OCI-M2 (cell line): ENCODE data around the gene MAP3K9.

Experiments used
- DNase-seq: peaks from one replicate; lab custom pipeline; 2025; ENCODE audit not compliant: unreplicated experiment; lab: John Stamatoyannopoulos, UW

MAP3K9 gene

DNA sequence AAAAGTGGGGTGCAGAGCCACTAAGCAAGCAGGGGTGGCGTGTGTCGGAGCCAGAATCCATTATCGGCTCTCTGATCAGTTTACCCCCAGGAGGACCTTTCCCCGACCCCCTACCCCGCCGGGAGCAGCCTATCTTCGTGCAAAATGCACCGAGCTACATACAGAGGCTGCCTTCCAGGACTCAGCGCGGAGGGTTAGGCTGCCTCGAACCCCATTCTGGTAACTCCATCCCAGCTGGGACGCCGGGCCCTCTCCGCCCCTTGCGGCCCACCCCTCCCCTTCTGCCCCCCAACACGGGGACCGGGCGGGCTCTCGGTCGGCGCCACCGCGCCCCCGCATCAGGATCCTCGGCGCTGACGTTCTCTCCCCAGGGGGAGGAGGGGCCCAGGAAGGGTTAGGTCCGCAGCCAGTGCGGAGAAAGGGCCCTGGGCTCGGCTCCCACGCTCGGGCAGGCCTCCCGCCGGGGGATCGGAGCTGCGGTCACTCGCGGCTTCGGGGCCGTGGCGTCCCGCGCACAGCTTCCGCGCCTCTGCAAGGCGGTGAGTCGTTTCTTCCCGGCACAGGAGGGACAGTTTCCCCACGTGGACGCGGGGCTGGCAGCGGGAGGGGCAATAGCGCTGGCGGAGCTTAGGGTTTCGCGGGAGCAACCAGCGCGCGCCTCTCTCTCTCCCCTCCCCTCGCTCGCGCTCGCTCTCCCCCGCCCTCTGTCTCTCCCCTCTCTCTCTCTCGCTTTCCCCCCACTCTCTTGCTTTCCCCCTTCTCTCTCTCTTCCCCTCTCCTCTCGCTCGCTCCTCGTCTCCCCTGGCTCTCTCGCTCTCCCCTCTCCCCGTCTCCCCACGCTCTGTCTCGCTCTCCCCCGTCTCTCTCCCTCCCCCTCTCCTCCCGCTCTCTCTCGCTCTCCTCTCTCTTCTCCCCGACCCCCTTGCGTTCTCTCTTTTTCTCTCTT, 12.5 kb upstream of the MAP3K9 start:
- DNase-seq, result no peak

DNA sequence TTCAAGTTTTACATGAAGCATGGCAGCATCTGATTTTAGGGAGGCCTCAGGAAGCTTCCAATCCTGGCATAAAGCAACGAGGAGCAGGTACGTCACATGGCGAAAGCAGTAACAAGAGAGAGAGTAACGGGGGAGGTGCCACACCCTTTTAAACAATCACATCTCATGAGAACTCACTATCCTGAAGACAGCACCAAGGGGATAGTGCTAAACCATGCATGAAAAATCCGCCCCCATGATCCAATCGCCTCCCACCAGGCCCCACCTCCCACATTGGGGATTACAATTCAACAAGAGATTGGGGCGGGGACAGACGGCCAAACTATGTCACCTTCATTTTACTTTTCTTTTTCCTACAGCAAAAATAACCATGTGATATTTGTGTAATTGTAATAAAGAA, 7.2 kb upstream of the MAP3K9 start:
- DNase-seq, result no peak

DNA sequence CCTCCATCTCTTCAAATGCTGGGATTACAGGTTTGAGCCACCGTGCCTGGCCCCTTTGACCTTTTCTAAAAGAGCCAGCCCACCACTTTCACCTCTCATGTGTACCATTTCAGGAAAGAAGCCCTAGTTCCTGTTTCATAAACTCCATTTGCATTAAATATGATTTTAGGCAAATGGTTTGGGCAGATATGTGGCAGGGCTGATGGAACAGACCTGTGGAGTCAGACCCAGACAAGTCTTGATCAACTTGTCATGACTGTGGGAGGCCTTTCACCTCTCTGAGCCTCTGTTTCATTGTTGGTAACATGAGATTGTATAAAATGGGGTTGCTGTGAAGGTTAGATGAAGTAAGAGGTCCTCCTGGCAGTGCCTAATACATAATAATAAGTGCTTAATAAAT, 5.2 kb upstream of the MAP3K9 start:
- DNase-seq, result no peak

DNA sequence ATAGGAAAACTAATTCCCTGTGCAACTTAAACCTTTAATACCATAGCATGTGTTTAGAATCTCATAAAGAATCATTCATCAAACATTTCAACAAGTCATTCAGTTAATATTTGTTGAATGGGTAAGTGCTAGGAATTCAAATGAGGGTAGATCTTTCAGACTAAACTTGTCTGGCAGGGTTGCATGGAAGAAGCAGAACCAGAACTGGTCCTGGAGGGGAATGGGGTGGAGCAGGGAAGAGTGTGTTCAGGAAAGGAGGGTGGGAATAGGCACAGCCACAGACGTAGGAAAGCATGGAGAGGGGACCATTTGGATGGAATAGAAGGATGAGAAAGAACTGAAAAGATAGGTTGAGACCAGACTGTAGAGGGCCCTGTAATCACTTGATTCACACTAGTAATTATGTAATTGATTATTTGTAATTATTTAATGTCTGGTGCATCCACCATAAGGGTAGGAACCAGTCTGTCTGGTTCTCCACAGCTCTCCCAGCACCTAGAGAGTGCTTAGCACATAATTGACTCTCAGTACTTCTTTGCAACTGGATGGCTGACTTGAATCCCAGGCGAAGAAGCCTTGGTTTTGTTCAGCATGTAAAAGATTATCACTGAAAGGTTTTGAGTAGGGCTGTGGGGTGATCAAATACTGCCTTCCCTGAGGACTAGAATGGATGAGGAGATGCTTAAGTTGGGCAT, 3.0 kb upstream of the MAP3K9 start:
- DNase-seq, result no peak

DNA sequence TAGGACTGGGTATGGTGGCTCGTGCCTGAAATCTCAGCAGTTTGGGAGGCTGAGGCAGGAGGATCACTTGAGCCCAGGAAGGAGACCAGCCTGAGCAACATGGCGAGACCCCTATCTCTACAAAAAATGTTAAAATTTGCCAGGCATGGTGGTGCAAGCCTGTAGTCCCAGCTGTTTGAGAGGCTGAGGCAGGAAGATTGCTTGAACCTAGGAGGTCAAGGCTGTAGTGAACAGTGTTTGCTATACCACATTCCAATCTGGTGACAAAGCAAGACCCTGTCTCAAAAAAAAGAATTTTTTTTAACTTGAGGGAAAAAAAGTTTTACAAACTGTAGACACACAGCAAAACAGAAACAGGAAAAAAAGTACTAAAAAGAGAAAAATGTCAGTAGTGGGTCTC, 2.3 kb upstream of the MAP3K9 start:
- DNase-seq, result no peak

DNA sequence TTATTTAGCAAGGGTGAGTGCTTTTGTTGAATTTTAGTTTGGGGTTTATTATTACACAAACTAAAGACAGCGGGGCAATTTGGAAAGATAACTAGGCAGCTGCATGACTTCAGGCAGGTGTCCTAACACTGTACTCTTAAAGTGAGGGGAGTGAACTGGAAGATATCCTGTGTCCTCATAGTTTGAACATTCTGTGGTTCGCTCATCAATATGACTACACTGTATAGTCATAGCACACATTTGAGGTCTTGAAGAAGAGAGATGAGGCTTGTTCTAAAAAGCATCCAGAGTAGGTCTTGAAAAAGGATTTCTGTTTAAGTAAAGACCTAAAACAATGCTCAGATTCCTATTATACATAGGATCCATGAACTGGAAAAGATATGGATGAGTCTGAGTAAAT, 1.7 kb upstream of the MAP3K9 start:
- no peak for DNase-seq

DNA sequence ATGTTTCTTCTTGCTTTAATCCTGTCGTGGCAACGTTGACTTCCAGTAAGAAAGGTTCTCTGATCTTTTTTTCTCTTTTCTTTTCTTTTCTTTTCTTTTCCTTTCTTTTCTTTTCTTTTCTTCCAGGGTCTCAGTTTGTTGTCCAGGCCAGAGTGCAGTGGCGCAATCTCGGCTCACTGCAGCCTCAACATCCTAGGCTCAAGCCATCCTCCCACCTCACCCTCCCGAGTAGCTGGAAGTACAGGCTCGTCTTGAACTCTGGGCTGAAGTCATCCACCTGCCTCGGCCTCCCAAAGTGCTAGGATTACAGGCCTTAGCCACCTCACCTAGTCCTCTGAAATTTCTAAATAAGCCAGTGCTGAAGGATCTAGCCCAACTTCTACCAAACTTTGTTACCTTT, 1.3 kb upstream of the MAP3K9 start:
- no peak for DNase-seq

DNA sequence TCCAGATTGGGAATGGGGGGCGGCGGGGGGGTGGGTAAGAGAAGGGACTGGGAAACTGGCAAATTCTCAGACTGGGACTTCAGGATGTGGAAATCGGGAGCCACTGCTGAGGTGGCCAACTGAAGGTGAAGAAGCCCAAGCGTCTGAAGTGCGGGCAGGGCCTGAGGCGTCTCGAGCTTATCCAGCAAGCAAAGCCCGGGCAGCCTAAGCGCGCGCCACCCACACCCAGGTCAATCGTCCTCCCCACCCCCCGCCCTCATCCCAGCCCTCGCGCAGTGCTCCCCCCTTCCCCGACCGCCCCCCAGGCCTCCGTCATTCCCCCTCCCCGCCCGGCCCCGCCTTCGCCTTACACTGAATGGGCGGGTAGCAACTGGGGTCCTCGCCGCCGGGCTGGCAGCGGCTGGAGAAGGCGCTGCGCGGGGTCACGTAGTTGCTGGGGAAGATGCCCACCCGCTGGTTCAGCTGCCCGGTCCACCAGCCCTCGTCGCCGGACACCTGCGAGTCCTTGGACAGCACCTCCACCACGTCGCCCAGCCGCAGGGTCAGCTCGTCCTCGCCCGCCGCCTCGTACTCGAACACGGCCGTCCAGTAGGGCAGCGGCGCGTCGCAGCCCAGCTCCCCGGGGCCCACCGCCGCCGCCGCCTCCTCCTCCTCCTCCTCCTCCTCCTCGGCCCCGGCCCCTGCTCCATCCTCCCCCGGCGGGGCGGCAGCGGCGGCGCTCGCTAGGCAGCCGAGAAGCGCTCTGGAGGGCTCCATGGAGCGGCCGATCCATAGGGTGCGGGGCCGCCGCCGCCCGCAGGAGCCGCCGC, 693 bp downstream of the MAP3K9 start:
- no peak for DNase-seq

DNA sequence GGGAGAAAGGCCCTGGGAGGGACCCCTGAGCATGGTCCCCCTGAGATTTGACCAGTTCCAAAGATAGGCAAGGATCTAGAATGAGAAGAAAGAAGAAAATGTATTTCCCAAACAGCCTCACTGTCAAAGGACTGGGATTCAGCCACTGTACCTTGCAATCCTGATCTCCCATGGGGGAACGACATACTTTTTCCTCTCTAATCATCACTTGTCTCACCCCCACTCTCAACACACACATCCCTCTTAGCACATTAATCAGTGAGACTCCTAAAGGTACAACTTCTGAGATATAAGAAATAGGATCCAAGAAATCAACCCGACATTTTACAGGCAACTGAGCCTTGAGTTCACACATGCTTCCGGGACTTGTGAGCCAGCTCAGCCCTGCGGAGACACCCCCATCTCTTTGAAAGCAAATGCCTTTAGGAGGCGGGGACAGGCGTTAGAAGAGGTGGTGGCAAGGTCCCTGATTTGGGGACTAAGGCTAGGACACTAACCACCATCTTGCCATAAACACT, 1.4 kb downstream of the MAP3K9 start:
- DNase-seq, result no peak

DNA sequence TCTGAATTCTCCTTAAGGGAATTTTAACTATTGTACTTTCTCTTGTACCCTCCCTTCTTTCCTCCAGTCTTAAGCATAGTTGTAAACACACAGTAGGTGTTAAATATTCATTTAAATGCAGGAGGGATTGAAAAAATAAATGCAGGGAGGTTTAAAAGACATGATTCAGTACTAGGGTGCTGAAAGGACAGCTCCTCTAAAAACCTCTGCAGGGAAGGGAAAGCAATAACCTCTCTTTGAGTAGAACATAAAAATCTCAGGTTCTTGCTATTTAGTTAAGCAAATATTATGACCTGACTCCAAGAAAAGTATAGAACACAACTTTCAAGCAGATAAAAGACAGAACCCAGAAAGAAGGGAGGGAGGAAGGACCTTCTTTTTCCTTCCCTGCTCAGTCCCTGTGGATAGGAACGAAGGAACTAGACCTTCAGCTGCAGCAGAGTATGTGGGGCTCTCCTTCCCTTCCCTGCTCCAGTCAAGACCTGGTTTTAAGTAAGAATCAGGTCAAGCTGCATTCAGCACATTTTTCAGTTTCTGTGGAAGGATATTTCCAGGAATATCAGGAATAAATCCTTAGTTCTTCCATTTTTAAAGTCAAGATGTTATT, 4.7 kb downstream of the MAP3K9 start:
- DNase-seq, result no peak

DNA sequence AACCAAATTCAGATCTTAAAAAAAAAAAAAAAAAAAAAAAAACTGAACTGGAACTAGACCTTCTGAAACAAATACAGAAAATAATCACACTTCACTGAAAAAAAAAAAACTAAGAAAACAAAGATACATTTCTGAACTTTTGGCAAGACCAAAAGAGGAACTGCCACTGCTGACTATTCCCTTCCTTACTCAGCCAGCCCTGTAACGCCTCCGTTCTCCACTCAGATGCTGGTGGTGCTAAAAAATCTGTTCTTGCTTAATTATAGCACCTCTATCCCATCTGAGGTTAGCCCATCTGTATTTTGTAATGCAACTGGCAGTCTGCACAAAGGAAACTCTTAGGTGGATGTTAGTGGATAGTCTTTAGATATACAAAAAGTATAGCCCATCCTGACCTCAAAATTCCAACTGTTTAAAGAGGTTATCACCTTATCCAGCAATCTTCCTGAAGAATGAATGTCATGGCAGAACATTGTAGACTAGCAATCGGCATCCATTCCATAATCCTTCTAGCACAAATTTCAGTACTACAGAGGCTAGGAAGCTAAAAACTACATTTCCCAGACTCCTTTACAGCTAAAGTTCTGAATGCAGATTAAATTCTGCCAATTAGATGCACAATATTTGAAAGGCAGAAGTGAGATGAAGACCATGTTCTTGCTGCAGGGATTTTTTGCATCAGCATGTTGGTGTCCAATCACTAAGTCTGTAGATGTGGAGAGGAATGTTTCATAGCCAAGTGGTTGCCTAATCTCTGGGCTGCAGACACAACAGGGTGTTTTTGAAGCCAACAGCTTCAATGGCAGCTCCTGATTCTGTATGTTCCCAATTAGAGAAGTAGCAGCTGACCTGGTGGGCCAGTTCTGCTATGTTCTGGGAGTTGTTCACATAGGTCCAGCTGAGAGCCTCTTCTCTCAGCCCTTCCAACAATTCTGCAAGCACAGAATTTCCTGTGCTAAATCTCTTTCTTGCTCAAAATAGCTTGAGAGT, 5.7 kb downstream of the MAP3K9 start:
- DNase-seq, result no peak

DNA sequence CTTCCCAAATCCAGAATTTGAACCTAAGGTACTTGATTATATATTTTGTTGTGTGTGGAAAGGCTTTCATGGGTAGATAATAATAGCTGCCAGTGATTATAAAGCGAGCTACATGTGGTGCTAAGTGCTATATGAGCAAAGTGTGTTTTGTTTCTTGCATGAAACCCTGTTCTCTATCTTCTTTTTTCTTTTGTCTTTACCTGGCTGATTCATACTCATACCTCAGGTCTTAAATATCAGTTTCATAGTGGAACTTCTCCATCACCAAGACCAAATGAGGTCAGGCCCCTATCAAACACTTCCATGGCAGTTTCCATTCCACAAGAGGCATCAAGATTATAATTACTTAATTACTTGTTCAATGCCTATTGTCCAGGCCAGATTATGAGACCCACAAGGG, 6.9 kb downstream of the MAP3K9 start:
- DNase-seq, result no peak

DNA sequence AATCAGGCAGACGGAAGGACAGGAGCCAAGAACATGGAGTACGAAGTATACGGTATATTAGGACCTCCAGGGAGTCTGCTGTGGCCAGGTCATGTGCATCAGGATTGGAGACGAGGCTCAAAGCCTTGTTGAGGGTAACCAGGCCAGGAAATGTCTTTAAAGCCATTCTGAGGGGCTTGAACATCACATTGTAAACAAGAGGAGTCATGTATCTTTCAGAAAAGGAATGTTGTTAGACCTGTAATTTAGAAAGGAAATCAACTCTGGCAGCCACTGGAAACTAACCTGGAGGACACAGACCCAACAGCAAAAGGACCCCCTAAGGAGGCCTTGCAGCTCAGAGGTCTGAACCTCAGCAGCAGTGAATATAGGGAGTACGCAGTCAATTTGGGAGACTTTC, 7.5 kb downstream of the MAP3K9 start:
- DNase-seq, result no peak

DNA sequence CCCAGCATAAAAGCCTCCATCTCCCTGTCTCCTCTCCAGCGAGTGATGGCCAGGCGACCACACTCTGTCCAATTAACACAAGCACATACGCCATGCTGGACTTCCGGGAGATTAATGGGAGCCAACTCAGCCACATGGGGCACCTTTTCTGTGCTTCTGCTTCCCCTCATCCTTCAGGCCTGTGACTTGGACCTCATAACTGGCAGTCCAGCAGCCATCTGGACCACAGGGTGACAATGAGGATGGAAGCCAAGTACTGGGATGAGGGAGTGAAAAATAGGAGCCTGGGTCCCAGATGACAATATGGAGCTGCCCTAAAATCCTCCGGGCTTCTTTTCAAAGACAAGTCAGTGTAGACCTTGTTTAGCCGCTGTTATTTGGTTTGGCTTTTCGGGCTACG, 12.8 kb downstream of the MAP3K9 start:
- DNase-seq, result no peak

DNA sequence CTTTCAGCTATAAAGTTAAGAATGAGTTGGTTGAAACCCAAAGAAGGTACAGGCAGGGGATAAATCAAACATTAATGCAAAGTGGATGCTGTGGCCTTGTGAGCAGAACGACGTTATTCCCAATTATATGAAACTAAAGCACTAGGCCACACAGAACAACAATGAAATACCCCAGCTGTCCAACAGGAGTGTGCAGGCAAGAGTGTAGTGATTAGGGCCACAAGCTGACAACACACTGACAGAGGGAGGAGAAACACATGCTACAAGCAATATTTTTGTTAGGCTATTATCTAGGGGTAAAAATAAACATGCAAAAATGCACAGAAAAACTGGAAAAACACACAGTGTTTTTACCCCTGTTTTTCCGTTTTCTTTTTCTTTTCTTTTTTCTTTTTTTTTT, 15.0 kb downstream of the MAP3K9 start:
- DNase-seq, result no peak

DNA sequence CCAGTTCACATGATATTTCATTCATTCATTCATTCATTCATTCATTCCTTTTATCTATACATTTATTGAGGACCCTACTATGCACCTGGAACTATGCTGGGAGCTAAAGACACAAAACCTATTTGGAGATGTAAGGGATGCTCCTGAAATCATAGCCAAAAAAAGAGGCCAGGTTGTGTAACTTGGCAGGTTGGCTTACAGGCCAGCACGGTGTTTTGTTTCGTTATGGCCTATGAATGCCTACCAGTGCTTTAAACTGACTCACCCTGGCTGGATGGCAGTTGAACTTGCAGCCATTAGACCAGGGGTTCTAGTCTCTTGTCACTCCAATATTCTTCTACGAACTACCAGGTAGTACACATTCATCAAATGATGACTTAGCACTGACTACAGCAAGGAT, 15.7 kb downstream of the MAP3K9 start:
- DNase-seq, result no peak

DNA sequence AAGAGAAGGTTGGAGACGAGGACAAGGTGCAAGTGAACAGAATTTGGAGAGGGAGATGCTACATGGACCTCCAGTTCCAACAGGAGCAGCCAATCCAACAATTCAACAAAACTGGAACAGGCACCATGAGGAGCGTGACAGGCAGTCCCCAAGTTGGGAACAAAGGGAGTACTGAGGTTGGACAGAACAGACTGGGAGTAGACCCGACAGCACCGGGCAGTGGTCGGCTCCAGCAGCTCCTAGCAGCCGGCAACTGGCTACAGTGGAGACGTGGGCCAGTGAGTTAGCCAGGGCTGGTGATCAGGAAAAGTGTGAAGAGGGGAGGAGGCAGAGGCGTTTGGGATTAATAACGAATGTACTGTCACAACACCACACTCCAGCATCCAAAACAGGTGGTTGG, 16.4 kb downstream of the MAP3K9 start:
- DNase-seq, result no peak

DNA sequence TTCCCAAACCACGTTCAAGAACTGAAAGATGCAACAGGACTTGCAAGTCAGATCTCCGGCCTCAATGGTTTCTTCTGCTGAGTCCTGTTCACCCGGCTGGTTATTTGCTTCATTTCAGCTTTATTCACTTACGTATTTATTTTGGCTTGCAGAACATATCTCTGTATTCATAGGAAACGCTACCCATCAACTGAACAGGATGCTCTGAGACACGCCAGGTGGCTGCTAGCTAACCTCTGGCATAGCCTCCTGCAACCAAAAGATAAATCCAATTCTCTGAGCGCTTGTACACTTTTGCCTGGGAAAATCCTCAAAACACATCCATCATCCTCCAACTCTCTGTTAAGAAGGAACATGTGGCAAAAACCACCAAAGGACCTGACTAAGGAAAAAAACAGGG, 17.3 kb downstream of the MAP3K9 start:
- no peak for DNase-seq

DNA sequence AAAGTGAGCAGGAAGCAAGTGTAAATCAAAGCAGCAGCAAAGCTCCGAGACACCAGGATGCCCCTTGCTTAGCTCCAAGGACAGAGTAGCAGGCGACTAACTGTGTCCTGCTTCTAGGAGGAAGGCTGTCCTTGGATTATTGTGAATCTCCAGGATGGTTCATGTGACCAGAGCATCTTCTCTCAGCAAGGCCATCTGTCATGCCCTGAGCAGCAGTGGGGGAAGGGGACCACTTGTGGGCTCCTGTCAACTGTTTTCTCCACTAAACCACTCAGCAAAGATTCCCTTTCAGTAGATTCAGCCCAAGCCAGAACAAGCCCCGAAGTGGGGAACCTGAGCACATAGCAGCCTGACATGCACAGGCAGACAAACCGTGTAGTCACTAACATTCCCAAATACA, 19.4 kb downstream of the MAP3K9 start:
- no peak for DNase-seq

DNA sequence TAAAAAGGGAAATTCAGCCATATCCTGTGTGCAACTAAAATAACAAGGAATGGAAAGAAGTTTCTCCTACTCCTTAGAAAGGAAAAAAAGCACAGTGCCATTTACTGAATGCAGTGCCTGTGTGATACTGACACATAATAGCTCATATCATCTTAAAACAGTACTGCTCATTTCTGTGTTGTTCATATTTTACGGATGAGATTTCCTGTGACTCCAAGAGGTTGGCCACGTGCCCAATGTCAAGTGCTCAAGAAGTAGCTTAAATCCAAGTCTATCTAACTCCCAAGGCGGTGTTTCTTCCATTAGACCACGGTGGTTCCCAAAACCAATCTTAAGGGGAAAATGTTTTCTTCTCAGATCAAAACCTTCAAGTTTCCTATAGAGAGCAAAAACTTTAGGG, 20.0 kb downstream of the MAP3K9 start:
- DNase-seq, result no peak
